GM12878 (cell line): ENCODE data around the gene PC. TPM values are rescaled to one million over a fixed set of nuclear protein-coding genes. Genes with fewer than 3 reads are reported as not detected.

ENCODE experiments used
- GABPA ChIP-seq: IDR thresholded peaks from 2 replicates; pipeline ENCODE4 v1.6.1; 2014; ENCODE audit warnings: antibody characterized with exemption, low read depth, mild to moderate bottlenecking, inconsistent platforms
- POLR2AphosphoS2 ChIP-seq: IDR thresholded peaks from 2 replicates; pipeline ENCODE4 v1.6.1; 2011; ENCODE audit warnings: low read depth, mild to moderate bottlenecking, low read length, improper control_type of control experiment, moderate library complexity
- WRNIP1 ChIP-seq: IDR thresholded peaks from 2 replicates; pipeline ENCODE4 v1.6.1; 2011; ENCODE audit warnings: low read depth, low read length, improper control_type of control experiment, borderline replicate concordance
- ZBED1 ChIP-seq: IDR thresholded peaks from 2 replicates; pipeline ENCODE4 v1.6.1; 2016; ENCODE audit warnings: borderline replicate concordance
- polyA plus RNA-seq, 11 experiments: library from polyadenylated mRNA; depleted of rRNA in 4 of 11; unstranded in 6 of 11; stranded (reverse) in 5 of 11; fragments of >200 nt; fragmentation: Nextera tagmentation in 4 of 11; fragmentation: Illumina TruSeq in 1 of 11; extraction: Ambion mirVana in 4 of 11; extraction: Trizol in 1 of 11; gene quantifications; 1 replicate in 1 of 11; 2 replicates in 10 of 11; pipeline versions ENCODE4 v1.2.1 to v1.2.3, GENCODE V29; 2011 to 2016; ENCODE audit warnings: inconsistent platforms in 2 of 11, missing spikeins in 2 of 11, low read depth in 1 of 11
- total RNA-seq, 4 experiments: library from RNA; depleted of rRNA in 3 of 4; stranded (reverse); fragments of >200 nt in 3 of 4; fragmentation: Illumina TruSeq in 1 of 4; extraction: Trizol in 1 of 4; gene quantifications; 2 replicates each; pipeline versions ENCODE4 v1.2.1 to v1.2.3, GENCODE V29; 2013 to 2021
- TF ChIP-seq, protein P1 (sequence below): IDR thresholded peaks from 2 replicates; pipeline ENCODE4 v1.6.1; 2012; ENCODE audit warnings: mild to moderate bottlenecking, low read depth, low read length
- TF ChIP-seq, protein P2 (sequence below): fragments of 450-650 bp; IDR thresholded peaks from 2 replicates; pipeline ENCODE4 v1.6.1; 2017; ENCODE audit warnings: mild to moderate bottlenecking, moderate library complexity

The PC gene
- total and polyA plus RNA-seq, 10 of the 15 experiments (the other 5 are each of a cell fraction or from before 2014, with no cell fraction given) = 0.22 to 10.3 (median 4.5) TPM

DNA sequence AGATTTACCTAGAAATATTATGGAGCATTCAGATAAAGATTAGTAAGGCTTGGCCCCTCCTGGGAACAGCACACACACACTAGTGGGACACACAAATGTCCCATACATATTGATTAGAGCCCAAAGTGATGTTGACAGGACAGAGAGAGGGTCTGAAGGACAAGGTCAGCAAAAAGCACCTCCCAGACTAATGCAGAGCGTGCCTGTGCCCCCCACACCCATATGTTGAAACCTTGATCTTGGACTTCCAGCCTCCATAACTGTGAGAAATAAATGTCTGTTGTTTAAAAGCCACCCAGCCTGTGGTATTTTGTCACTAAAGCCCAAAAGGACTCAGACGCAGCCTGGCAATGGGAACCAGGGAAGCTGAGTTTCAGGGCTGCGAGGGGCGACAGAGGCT, 73.7 kb downstream of the PC start (continued):
- TF ChIP-seq, protein P1, sequence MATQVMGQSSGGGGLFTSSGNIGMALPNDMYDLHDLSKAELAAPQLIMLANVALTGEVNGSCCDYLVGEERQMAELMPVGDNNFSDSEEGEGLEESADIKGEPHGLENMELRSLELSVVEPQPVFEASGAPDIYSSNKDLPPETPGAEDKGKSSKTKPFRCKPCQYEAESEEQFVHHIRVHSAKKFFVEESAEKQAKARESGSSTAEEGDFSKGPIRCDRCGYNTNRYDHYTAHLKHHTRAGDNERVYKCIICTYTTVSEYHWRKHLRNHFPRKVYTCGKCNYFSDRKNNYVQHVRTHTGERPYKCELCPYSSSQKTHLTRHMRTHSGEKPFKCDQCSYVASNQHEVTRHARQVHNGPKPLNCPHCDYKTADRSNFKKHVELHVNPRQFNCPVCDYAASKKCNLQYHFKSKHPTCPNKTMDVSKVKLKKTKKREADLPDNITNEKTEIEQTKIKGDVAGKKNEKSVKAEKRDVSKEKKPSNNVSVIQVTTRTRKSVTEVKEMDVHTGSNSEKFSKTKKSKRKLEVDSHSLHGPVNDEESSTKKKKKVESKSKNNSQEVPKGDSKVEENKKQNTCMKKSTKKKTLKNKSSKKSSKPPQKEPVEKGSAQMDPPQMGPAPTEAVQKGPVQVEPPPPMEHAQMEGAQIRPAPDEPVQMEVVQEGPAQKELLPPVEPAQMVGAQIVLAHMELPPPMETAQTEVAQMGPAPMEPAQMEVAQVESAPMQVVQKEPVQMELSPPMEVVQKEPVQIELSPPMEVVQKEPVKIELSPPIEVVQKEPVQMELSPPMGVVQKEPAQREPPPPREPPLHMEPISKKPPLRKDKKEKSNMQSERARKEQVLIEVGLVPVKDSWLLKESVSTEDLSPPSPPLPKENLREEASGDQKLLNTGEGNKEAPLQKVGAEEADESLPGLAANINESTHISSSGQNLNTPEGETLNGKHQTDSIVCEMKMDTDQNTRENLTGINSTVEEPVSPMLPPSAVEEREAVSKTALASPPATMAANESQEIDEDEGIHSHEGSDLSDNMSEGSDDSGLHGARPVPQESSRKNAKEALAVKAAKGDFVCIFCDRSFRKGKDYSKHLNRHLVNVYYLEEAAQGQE = no peak
- TF ChIP-seq ZBED1 (no peak), POLR2AphosphoS2 (no peak), WRNIP1 (no peak), GABPA (no peak)
- TF ChIP-seq, protein P2, sequence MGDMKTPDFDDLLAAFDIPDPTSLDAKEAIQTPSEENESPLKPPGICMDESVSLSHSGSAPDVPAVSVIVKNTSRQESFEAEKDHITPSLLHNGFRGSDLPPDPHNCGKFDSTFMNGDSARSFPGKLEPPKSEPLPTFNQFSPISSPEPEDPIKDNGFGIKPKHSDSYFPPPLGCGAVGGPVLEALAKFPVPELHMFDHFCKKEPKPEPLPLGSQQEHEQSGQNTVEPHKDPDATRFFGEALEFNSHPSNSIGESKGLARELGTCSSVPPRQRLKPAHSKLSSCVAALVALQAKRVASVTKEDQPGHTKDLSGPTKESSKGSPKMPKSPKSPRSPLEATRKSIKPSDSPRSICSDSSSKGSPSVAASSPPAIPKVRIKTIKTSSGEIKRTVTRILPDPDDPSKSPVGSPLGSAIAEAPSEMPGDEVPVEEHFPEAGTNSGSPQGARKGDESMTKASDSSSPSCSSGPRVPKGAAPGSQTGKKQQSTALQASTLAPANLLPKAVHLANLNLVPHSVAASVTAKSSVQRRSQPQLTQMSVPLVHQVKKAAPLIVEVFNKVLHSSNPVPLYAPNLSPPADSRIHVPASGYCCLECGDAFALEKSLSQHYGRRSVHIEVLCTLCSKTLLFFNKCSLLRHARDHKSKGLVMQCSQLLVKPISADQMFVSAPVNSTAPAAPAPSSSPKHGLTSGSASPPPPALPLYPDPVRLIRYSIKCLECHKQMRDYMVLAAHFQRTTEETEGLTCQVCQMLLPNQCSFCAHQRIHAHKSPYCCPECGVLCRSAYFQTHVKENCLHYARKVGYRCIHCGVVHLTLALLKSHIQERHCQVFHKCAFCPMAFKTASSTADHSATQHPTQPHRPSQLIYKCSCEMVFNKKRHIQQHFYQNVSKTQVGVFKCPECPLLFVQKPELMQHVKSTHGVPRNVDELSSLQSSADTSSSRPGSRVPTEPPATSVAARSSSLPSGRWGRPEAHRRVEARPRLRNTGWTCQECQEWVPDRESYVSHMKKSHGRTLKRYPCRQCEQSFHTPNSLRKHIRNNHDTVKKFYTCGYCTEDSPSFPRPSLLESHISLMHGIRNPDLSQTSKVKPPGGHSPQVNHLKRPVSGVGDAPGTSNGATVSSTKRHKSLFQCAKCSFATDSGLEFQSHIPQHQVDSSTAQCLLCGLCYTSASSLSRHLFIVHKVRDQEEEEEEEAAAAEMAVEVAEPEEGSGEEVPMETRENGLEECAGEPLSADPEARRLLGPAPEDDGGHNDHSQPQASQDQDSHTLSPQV = no peak
- TF ChIP-seq, all 136 proteins: peak for 0
